CD14-positive monocyte (primary cell): Measurements from ENCODE around the gene UBE2J2. TPM values are rescaled to one million over a fixed set of nuclear protein-coding genes. Genes with fewer than 3 reads are reported as not detected.
A peak's percentile ranks its signal among the peaks of the same experiment; 100 is the strongest.

ENCODE experiments used
- DNase-seq, 3 donors: peaks; one replicate each; pipeline ENCODE4 v3.0.0-alpha.2; 2011 to 2022
- H2AFZ ChIP-seq: 2 replicates; pipeline ENCODE4 v1.6.0; 2012; ENCODE audit warnings: mild to moderate bottlenecking, low read depth, low read length, inconsistent platforms; ENCODE audit not compliant: insufficient read depth, poor library complexity, severe bottlenecking
- H3K27ac ChIP-seq, 2 donors: 1 replicate in 1 of 2; 2 replicates in 1 of 2; pipeline ENCODE4 v1.5.1; 2012 to 2013; ENCODE audit warnings: low read length in 2 of 2, control low read depth in 1 of 2, inconsistent platforms in 1 of 2, low read depth in 1 of 2, mild to moderate bottlenecking in 1 of 2
- H3K27me3 ChIP-seq, 2 donors: one replicate each; pipeline versions ENCODE4 v1.6.0 to v1.6.1; 2011 to 2013; ENCODE audit warnings: low read length in 2 of 2; ENCODE audit not compliant: control insufficient read depth in 2 of 2, insufficient read depth in 2 of 2
- H3K36me3 ChIP-seq, 2 donors: replicated peaks in 1 of 2; 1 replicate in 1 of 2; 2 replicates in 1 of 2; pipeline versions ENCODE4 v1.5.1 to v1.6.1; 2012 to 2013; ENCODE audit warnings: low read length in 2 of 2, control low read depth in 1 of 2, inconsistent platforms in 1 of 2, mild to moderate bottlenecking in 1 of 2; ENCODE audit not compliant: insufficient read depth in 2 of 2, control insufficient read depth in 1 of 2
- H3K4me1 ChIP-seq, 2 donors: 1 replicate in 1 of 2; 2 replicates in 1 of 2; pipeline versions ENCODE4 v1.5.1 to v1.6.1; 2012 to 2013; ENCODE audit warnings: low read length in 2 of 2, control low read depth in 1 of 2, inconsistent platforms in 1 of 2, mild to moderate bottlenecking in 1 of 2, moderate library complexity in 1 of 2; ENCODE audit not compliant: insufficient read depth in 2 of 2, control insufficient read depth in 1 of 2
- H3K4me2 ChIP-seq: replicated peaks from 2 replicates; pipeline ENCODE3; 2012; ENCODE audit warnings: low read length, moderate library complexity, mild to moderate bottlenecking; ENCODE audit not compliant: poor library complexity, severe bottlenecking; ENCODE audit errors: extremely low read depth
- H3K4me3 ChIP-seq, 3 experiments: fragments of 200-600 bp in 1 of 3; sonication (generic) in 1 of 3; replicated peaks in 1 of 3; 1 replicate in 2 of 3; 2 replicates in 1 of 3; pipeline ENCODE4 v1.5.1; 2011 to 2013; ENCODE audit warnings: low read length in 3 of 3, mild to moderate bottlenecking in 3 of 3, control low read depth in 2 of 3, low read depth in 2 of 3, inconsistent platforms in 1 of 3, moderate library complexity in 1 of 3
- H3K79me2 ChIP-seq: 2 replicates; pipeline ENCODE4 v1.6.0; 2012; ENCODE audit warnings: mild to moderate bottlenecking, control low read depth, inconsistent platforms, low read length, moderate library complexity; ENCODE audit not compliant: insufficient read depth
- H3K9ac ChIP-seq: 2 replicates; pipeline ENCODE4 v1.6.0; 2017; ENCODE audit warnings: low read length, mild to moderate bottlenecking; ENCODE audit not compliant: insufficient read depth, poor library complexity, severe bottlenecking
- H3K9me3 ChIP-seq, 2 donors: replicated peaks in 1 of 2; 1 replicate in 1 of 2; 2 replicates in 1 of 2; pipeline versions ENCODE4 v1.5.1 to v1.6.1; 2012 to 2013; ENCODE audit warnings: low read length in 2 of 2, control low read depth in 1 of 2; ENCODE audit not compliant: control insufficient read depth in 1 of 2, insufficient read depth in 1 of 2
- H4K20me1 ChIP-seq: 2 replicates; pipeline ENCODE4 v1.6.0; 2012; ENCODE audit warnings: mild to moderate bottlenecking, low read length, control low read depth, moderate library complexity; ENCODE audit not compliant: insufficient read depth
- H3K27ac Mint-ChIP-seq, 7 donors: one replicate each; pipeline ENCODE4 v1.8.0; 2020; ENCODE audit warnings: mild to moderate bottlenecking in 7 of 7, mixed read lengths in 7 of 7, moderate library complexity in 6 of 7, inconsistent platforms in 2 of 7
- H3K27me3 Mint-ChIP-seq, 3 donors: one replicate each; pipeline ENCODE4 v1.8.0; 2021 to 2022; ENCODE audit warnings: low read depth in 3 of 3, mild to moderate bottlenecking in 3 of 3, mixed read lengths in 3 of 3, moderate library complexity in 3 of 3, inconsistent platforms in 1 of 3
- H3K36me3 Mint-ChIP-seq, 2 donors: one replicate each; pipeline ENCODE4 v1.8.0; 2020; ENCODE audit warnings: mixed read lengths in 2 of 2, inconsistent platforms in 1 of 2, mild to moderate bottlenecking in 1 of 2
- H3K4me1 Mint-ChIP-seq: one replicate; pipeline ENCODE4 v1.8.0; 2020; ENCODE audit warnings: mild to moderate bottlenecking, mixed read lengths
- H3K4me3 Mint-ChIP-seq, 2 donors: one replicate each; pipeline ENCODE4 v1.8.0; 2020; ENCODE audit warnings: mild to moderate bottlenecking in 2 of 2, mixed read lengths in 2 of 2, moderate library complexity in 1 of 2
- H3K9me3 Mint-ChIP-seq, 7 donors: one replicate each; pipeline ENCODE4 v1.8.0; 2020 to 2022; ENCODE audit warnings: mixed read lengths in 7 of 7, mild to moderate bottlenecking in 6 of 7, moderate library complexity in 6 of 7, inconsistent platforms in 2 of 7
- CTCF ChIP-seq: fragments of 200-600 bp; IDR thresholded peaks from one replicate; pipeline ENCODE4 v1.8.0; 2022; ENCODE audit warnings: antibody characterized with exemption, mild to moderate bottlenecking
- WGBS: methylation state at CpG from one replicate; pipeline ENCODE4 v1.1.5; 2013; ENCODE audit warnings: missing lambda C conversion rate; ENCODE audit not compliant: insufficient coverage; 5-methylcytosine and 5-hydroxymethylcytosine counted together
- intact Hi-C, 2 donors: fragments of 100-400 bp; cut with micrococcal nuclease; formaldehyde crosslinking; loops; one replicate each; pipeline versions ENCODE4 v1.15.0 to v1.15.1; 2023
- polyA plus RNA-seq, 3 donors: library from polyadenylated mRNA; depleted of rRNA in 1 of 3; unstranded in 2 of 3; stranded (reverse) in 1 of 3; fragments of 300-500 nt in 2 of 3; fragments of >200 nt in 1 of 3; fragmentation: Illumina TruSeq in 2 of 3; gene quantifications; 1 replicate in 2 of 3; 2 replicates in 1 of 3; pipeline ENCODE4 v1.2.3, GENCODE V29; 2012 to 2021

The UBE2J2 gene
- polyA plus RNA-seq, 3 donors = 36.5 to 83.2 (median 72.1) TPM

DNA sequence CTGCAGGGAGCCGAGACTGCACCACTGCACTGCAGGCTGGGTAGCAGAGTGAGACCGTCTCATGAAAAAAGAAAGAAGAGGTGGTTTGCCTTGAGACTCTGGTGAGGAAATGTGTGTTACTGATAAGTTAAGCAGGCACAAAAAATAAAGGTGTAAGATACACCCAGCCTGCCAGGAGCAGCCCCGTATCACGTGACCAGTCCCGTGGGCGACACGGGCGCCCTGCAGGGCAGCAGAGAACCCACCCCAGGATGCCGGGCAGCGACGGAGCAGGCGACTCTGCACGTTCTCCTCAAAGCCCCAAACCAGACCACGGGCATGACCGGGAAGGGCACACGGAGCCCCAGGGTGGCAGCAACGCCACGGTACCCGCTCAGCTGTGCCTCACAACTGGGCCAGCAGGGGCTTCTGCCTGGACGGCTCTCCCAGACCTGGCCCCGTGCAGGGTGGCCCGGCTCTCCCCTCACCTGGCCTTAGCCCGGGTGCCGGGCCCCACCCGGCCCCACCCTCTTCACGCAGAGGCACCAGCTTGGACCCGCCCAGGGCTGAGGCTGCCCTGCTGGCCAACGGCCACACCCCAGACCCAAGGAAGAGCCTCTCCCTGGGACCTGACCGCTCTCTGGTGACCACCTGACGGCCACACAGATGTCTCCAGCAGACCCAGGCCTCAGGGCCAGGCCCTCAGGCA, 51.6 kb downstream of the UBE2J2 start:
- intact Hi-C loops = no loop called here
- H3K27ac Mint-ChIP-seq = peak overlapping the region in 2 of 7 donors; percentile 18 to 32
- DNase-seq = no peak
- Histone ChIP-seq H3K9me3 (no peaks in the 10 kb centered on the region), H3K4me2 (no peak overlapping the region), H3K4me1 (no peaks in the 10 kb centered on the region), H4K20me1 (peaks cover 81% of the 10 kb centered on the region), H3K4me3 (no peak overlapping the region), H3K79me2 (peaks cover 29% of the 10 kb centered on the region), H3K9ac (no peak overlapping the region), H3K36me3 (peaks cover 88 to 98% of the 10 kb centered on the region in 2 donors), H2AFZ (no peak overlapping the region), H3K27ac (no peak overlapping the region), H3K27me3 (no peaks in the 10 kb centered on the region)
- no peaks in the 10 kb centered on the region for H3K27me3 Mint-ChIP-seq
- TF ChIP-seq CTCF = no peak
- H3K4me1 Mint-ChIP-seq = no peaks in the 10 kb centered on the region
- WGBS = 89% methylated on average over 24 of the region's 30 CpGs
- H3K9me3 Mint-ChIP-seq = peaks cover 0 to 2% (median 0%) of the 10 kb centered on the region in 7 donors
- H3K36me3 Mint-ChIP-seq = peaks cover 69 to 88% of the 10 kb centered on the region in 2 donors
- no peak overlapping the region for H3K4me3 Mint-ChIP-seq

- no peak overlapping the region for H3K4me2 ChIP-seq
- no peak overlapping the region for H3K9ac ChIP-seq
- DNase-seq = no peak
- H3K27me3 ChIP-seq = no peaks in the 10 kb centered on the region
- no peak overlapping the region for H2AFZ ChIP-seq
- intact Hi-C loops = no loop called here
- Mint-ChIP-seq H3K4me1 (no peaks in the 10 kb centered on the region), H3K27me3 (peaks cover 0 to 2% (median 0%) of the 10 kb centered on the region in 3 donors), H3K9me3 (no peaks in the 10 kb centered on the region), H3K27ac (peak overlapping the region in 1 of 7 donors; percentile 4), H3K4me3 (no peak overlapping the region), H3K36me3 (peaks cover 63 to 79% of the 10 kb centered on the region in 2 donors)
- H3K4me1 ChIP-seq = no peaks in the 10 kb centered on the region
- no peaks in the 10 kb centered on the region for H3K9me3 ChIP-seq
- H3K27ac ChIP-seq = no peak overlapping the region
- peaks cover 76% of the 10 kb centered on the region for H4K20me1 ChIP-seq
- 96% methylated on average over 22 of the region's 24 CpGs for WGBS
- H3K4me3 ChIP-seq = no peak overlapping the region
- H3K79me2 ChIP-seq = peaks cover 11% of the 10 kb centered on the region
- H3K36me3 ChIP-seq = peaks cover 82 to 89% of the 10 kb centered on the region in 2 donors
- TF ChIP-seq CTCF = no peak
Measured at GRCh38 chr1:1220197-1220596, 53.5 kb downstream of the UBE2J2 start.
